ENCODE data around the gene HECTD1.

The HECTD1 gene

GRCh38 chr14:31113794-31114193 is 93.8 kb downstream of the HECTD1 start:
- WGBS: 98% methylated on average over 2 of the region's 3 CpGs
- H3K9ac ChIP-seq (ENCODE audit: low read length): no peak overlapping the region

GRCh38 chr14:31110872-31111271 is 96.7 kb downstream of the HECTD1 start:
- H2AFZ ChIP-seq (ENCODE audit: low read depth, low read length): no peak overlapping the region
- H3K14ac ChIP-seq (ENCODE audit: low read length in 2 of 2): no peak overlapping the region
- no peak for DNase-seq
- H3K27me3 ChIP-seq (ENCODE audit: control insufficient read depth in 1 of 2, insufficient read depth in 1 of 2, low read length in 2 of 2): no peaks in the 10 kb centered on the region
- H2AK5ac ChIP-seq (ENCODE audit: low read length, severe bottlenecking): no peak overlapping the region
- peaks cover 19 to 99% of the 10 kb centered on the region in 2 experiments for H3K36me3 ChIP-seq (ENCODE audit: control insufficient read depth in 1 of 2, insufficient read depth in 2 of 2, low read depth in 1 of 2, low read length in 2 of 2)
- no peak overlapping the region for H3K4ac ChIP-seq (ENCODE audit: low read depth in 1 of 2, low read length in 2 of 2)
- H3K79me1 ChIP-seq (replicated peaks; ENCODE audit: low read length, poor library complexity, severe bottlenecking): peaks cover 14% of the 10 kb centered on the region
- H4K91ac ChIP-seq (ENCODE audit: low read length): no peak overlapping the region
- H2BK120ac ChIP-seq (ENCODE audit: low read depth, low read length): no peak overlapping the region
- H3K4me1 ChIP-seq (ENCODE audit: control insufficient read depth, insufficient read depth, low read depth, low read length): no peaks in the 10 kb centered on the region
- no peak overlapping the region for H2BK12ac ChIP-seq (ENCODE audit: low read length in 2 of 2)
- no peak overlapping the region for H3K27ac ChIP-seq (ENCODE audit: low read length, poor library complexity, severe bottlenecking)
- no CpG with 5 or more reads among the region's 2 CpGs for whole genome bisulfite sequencing
- no peak overlapping the region for H3K23ac ChIP-seq (ENCODE audit: low read length in 2 of 2)
- H3K9ac ChIP-seq (ENCODE audit: low read length): no peak overlapping the region
- no peak overlapping the region for H2BK5ac ChIP-seq (ENCODE audit: low read depth, low read length, poor library complexity, severe bottlenecking)
- no peak overlapping the region for H3K4me3 ChIP-seq (ENCODE audit: insufficient read depth in 1 of 2, low read depth in 1 of 2, low read length in 2 of 2)
- H3K9me3 ChIP-seq (ENCODE audit: control insufficient read depth, low read length): no peaks in the 10 kb centered on the region
- no peak overlapping the region for H3K4me2 ChIP-seq (ENCODE audit: low read length, poor library complexity, severe bottlenecking)
- H4K8ac ChIP-seq (ENCODE audit: low read length): no peak overlapping the region
- no peak overlapping the region for H3K18ac ChIP-seq (ENCODE audit: low read depth in 1 of 2, low read length in 2 of 2)
- no peak overlapping the region for H2BK15ac ChIP-seq (ENCODE audit: low read depth, poor library complexity, severe bottlenecking)

More at GRCh38 chr14:31113794-31114193, 93.8 kb downstream of the HECTD1 start:
- no peak overlapping the region for H2BK12ac ChIP-seq (ENCODE audit: low read length in 2 of 2)
- H3K4me2 ChIP-seq (ENCODE audit: low read length, poor library complexity, severe bottlenecking): no peak overlapping the region
- no peak overlapping the region for H3K4me3 ChIP-seq (ENCODE audit: insufficient read depth in 1 of 2, low read depth in 1 of 2, low read length in 2 of 2)
- no peak overlapping the region for H3K4ac ChIP-seq (ENCODE audit: low read depth in 1 of 2, low read length in 2 of 2)
- H2BK5ac ChIP-seq (ENCODE audit: low read depth, low read length, poor library complexity, severe bottlenecking): no peak overlapping the region
- H2AK5ac ChIP-seq (ENCODE audit: low read length, severe bottlenecking): no peak overlapping the region
- H3K18ac ChIP-seq (ENCODE audit: low read depth in 1 of 2, low read length in 2 of 2): no peak overlapping the region
- no peak overlapping the region for H4K91ac ChIP-seq (ENCODE audit: low read length)
- no peaks in the 10 kb centered on the region for H3K9me3 ChIP-seq (ENCODE audit: control insufficient read depth, low read length)
- H3K4me1 ChIP-seq (ENCODE audit: control insufficient read depth, insufficient read depth, low read depth, low read length): no peaks in the 10 kb centered on the region
- no peak overlapping the region for H2BK15ac ChIP-seq (ENCODE audit: low read depth, poor library complexity, severe bottlenecking)
- no peak overlapping the region for H3K14ac ChIP-seq (ENCODE audit: low read length in 2 of 2)
- H3K79me1 ChIP-seq (replicated peaks; ENCODE audit: low read length, poor library complexity, severe bottlenecking): peaks cover 15% of the 10 kb centered on the region
- H4K8ac ChIP-seq (ENCODE audit: low read length): no peak overlapping the region
- no peaks in the 10 kb centered on the region for H3K27me3 ChIP-seq (ENCODE audit: control insufficient read depth in 1 of 2, insufficient read depth in 1 of 2, low read length in 2 of 2)
- no peak overlapping the region for H2AFZ ChIP-seq (ENCODE audit: low read depth, low read length)
- no peak overlapping the region for H3K27ac ChIP-seq (ENCODE audit: low read length, poor library complexity, severe bottlenecking)
- no peak overlapping the region for H3K23ac ChIP-seq (ENCODE audit: low read length in 2 of 2)
- no peak for DNase-seq
- H3K36me3 ChIP-seq (ENCODE audit: control insufficient read depth in 1 of 2, insufficient read depth in 2 of 2, low read depth in 1 of 2, low read length in 2 of 2): peaks cover 24 to 98% of the 10 kb centered on the region in 2 experiments
- H2BK120ac ChIP-seq (ENCODE audit: low read depth, low read length): no peak overlapping the region

- no peak for DNase-seq
- no peaks in the 10 kb centered on the region for H3K4me1 ChIP-seq (ENCODE audit: control insufficient read depth, insufficient read depth, low read depth, low read length)
- H4K91ac ChIP-seq (ENCODE audit: low read length): no peak overlapping the region
- no peak overlapping the region for H2AK5ac ChIP-seq (ENCODE audit: low read length, severe bottlenecking)
- H2AFZ ChIP-seq (ENCODE audit: low read depth, low read length): no peak overlapping the region
- peaks cover 11% of the 10 kb centered on the region for H3K79me1 ChIP-seq (replicated peaks; ENCODE audit: low read length, poor library complexity, severe bottlenecking)
- H3K9me3 ChIP-seq (ENCODE audit: control insufficient read depth, low read length): no peaks in the 10 kb centered on the region
- H3K36me3 ChIP-seq (ENCODE audit: control insufficient read depth in 1 of 2, insufficient read depth in 2 of 2, low read depth in 1 of 2, low read length in 2 of 2): peaks cover 22 to 99% of the 10 kb centered on the region in 2 experiments
- H3K27me3 ChIP-seq (ENCODE audit: control insufficient read depth in 1 of 2, insufficient read depth in 1 of 2, low read length in 2 of 2): no peaks in the 10 kb centered on the region
- no peak overlapping the region for H3K14ac ChIP-seq (ENCODE audit: low read length in 2 of 2)
- no peak overlapping the region for H2BK15ac ChIP-seq (ENCODE audit: low read depth, poor library complexity, severe bottlenecking)
- H3K23ac ChIP-seq (ENCODE audit: low read length in 2 of 2): no peak overlapping the region
- H3K4ac ChIP-seq (ENCODE audit: low read depth in 1 of 2, low read length in 2 of 2): no peak overlapping the region
- H3K18ac ChIP-seq (ENCODE audit: low read depth in 1 of 2, low read length in 2 of 2): no peak overlapping the region
- WGBS: 95% methylated on average over 11 of the region's 11 CpGs
- H3K9ac ChIP-seq (ENCODE audit: low read length): no peak overlapping the region
- no peak overlapping the region for H3K4me2 ChIP-seq (ENCODE audit: low read length, poor library complexity, severe bottlenecking)
- H4K8ac ChIP-seq (ENCODE audit: low read length): no peak overlapping the region
- H2BK12ac ChIP-seq (ENCODE audit: low read length in 2 of 2): no peak overlapping the region
- H2BK120ac ChIP-seq (ENCODE audit: low read depth, low read length): no peak overlapping the region
- H3K27ac ChIP-seq (ENCODE audit: low read length, poor library complexity, severe bottlenecking): no peak overlapping the region
- H3K4me3 ChIP-seq (ENCODE audit: insufficient read depth in 1 of 2, low read depth in 1 of 2, low read length in 2 of 2): no peak overlapping the region
- H2BK5ac ChIP-seq (ENCODE audit: low read depth, low read length, poor library complexity, severe bottlenecking): no peak overlapping the region
Observed at GRCh38 chr14:31109257-31109656, 98.3 kb downstream of the HECTD1 start.

- no peak overlapping the region for H3K4ac ChIP-seq (ENCODE audit: low read depth in 1 of 2, low read length in 2 of 2)
- H3K4me2 ChIP-seq (ENCODE audit: low read length, poor library complexity, severe bottlenecking): no peak overlapping the region
- peaks cover 10% of the 10 kb centered on the region for H3K79me1 ChIP-seq (replicated peaks; ENCODE audit: low read length, poor library complexity, severe bottlenecking)
- no peak overlapping the region for H2AK5ac ChIP-seq (ENCODE audit: low read length, severe bottlenecking)
- H3K27me3 ChIP-seq (ENCODE audit: control insufficient read depth in 1 of 2, insufficient read depth in 1 of 2, low read length in 2 of 2): no peaks in the 10 kb centered on the region
- no peak overlapping the region for H2BK5ac ChIP-seq (ENCODE audit: low read depth, low read length, poor library complexity, severe bottlenecking)
- H2AFZ ChIP-seq (ENCODE audit: low read depth, low read length): no peak overlapping the region
- H3K27ac ChIP-seq (ENCODE audit: low read length, poor library complexity, severe bottlenecking): no peak overlapping the region
- 97% methylated on average over 2 of the region's 3 CpGs for WGBS
- no peak overlapping the region for H3K18ac ChIP-seq (ENCODE audit: low read depth in 1 of 2, low read length in 2 of 2)
- no peak overlapping the region for H2BK15ac ChIP-seq (ENCODE audit: low read depth, poor library complexity, severe bottlenecking)
- H3K23ac ChIP-seq (ENCODE audit: low read length in 2 of 2): no peak overlapping the region
- H3K4me1 ChIP-seq (ENCODE audit: control insufficient read depth, insufficient read depth, low read depth, low read length): no peaks in the 10 kb centered on the region
- no peak overlapping the region for H4K91ac ChIP-seq (ENCODE audit: low read length)
- H3K9ac ChIP-seq (ENCODE audit: low read length): peak overlapping the region; percentile 28
- no peak overlapping the region for H3K4me3 ChIP-seq (ENCODE audit: insufficient read depth in 1 of 2, low read depth in 1 of 2, low read length in 2 of 2)
- no peak overlapping the region for H2BK120ac ChIP-seq (ENCODE audit: low read depth, low read length)
- H3K36me3 ChIP-seq (ENCODE audit: control insufficient read depth in 1 of 2, insufficient read depth in 2 of 2, low read depth in 1 of 2, low read length in 2 of 2): peaks cover 24 to 96% of the 10 kb centered on the region in 2 experiments
- no peak overlapping the region for H3K14ac ChIP-seq (ENCODE audit: low read length in 2 of 2)
- H4K8ac ChIP-seq (ENCODE audit: low read length): no peak overlapping the region
- H2BK12ac ChIP-seq (ENCODE audit: low read length in 2 of 2): no peak overlapping the region
- no peak for DNase-seq
- H3K9me3 ChIP-seq (ENCODE audit: control insufficient read depth, low read length): no peaks in the 10 kb centered on the region
Observed at GRCh38 chr14:31106768-31107167, 100.8 kb downstream of the HECTD1 start.

Data from mesenchymal stem cell (in vitro differentiated cells and primary cell).